SKM-1 (cell line): Measurements from ENCODE around the gene COL8A2.
A peak's percentile ranks its signal among the peaks of the same experiment; 100 is the strongest.

Source experiments
- DNase-seq: peaks from one replicate; lab custom pipeline; 2025; ENCODE audit not compliant: unreplicated experiment; lab: John Stamatoyannopoulos, UW

COL8A2 gene

DNA sequence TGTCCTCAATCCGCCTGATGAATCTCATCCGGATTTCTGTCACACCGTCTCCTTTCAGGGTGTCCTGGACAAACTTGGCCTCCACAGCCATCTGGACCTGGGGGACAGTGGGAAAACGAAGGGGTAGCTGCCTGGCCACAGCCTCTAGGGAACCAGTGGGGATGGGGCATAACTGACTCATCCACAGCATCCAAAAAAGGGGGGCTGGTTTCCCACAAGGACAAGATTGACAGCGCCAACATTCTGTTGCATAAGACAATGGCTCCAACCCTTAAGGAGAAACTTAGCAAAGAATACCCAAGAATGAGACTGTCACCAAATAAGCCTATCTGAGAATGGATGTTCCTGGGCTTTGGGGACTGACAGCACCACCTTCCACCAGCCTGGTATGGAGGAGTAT is 12.2 kb upstream of the COL8A2 start:
- no peak for DNase-seq

GRCh38 chr1:36136535-36136934 is 11.5 kb upstream of the COL8A2 start:
- DNase-seq: no peak

GRCh38 chr1:36135796-36136195 is 10.8 kb upstream of the COL8A2 start:
- DNase-seq: no peak

DNA sequence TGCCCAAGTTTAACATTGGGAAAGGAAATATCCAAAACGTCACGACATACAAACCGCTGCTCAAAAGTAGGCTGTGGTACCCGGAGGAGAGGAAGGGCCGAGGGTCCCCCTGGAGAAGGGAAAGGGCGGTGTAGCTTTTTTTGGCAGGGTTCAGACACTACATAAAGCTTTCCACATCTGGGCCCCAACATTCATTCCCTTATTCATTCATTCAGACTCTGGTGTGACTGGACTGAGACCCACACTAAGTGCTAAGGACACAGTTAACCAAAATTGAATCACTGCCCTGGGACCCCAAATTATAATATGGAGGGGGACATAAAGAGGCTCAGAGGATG is 10.3 kb upstream of the COL8A2 start:
- DNase-seq: no peak

- peak; percentile 27 for DNase-seq
These were observed 9.7 kb upstream of the COL8A2 start for GRCh38 chr1:36134505-36135329.

DNA sequence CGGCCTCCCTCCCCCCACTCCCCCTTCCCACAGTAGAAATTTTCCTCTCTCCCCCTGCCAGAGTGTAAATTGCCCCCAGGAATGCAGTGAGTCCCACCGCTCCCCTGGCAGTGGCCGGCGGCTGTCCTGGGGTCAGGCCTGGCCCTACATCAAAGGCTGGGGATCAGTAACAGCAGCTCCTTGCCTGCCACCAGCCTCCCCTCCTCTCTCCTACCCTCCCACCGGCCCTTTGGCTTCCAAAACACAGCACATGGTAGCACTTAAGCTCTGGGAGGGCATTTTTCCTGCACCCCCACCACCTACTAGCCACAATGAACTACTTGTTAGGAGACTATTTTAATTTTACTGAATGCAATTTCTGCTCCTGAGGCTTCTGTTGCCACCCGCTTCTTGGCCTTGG is 9.0 kb upstream of the COL8A2 start:
- no peak for DNase-seq

- DNase-seq: no peak
These were observed 8.5 kb upstream of the COL8A2 start for GRCh38 chr1:36133484-36133883.

DNA sequence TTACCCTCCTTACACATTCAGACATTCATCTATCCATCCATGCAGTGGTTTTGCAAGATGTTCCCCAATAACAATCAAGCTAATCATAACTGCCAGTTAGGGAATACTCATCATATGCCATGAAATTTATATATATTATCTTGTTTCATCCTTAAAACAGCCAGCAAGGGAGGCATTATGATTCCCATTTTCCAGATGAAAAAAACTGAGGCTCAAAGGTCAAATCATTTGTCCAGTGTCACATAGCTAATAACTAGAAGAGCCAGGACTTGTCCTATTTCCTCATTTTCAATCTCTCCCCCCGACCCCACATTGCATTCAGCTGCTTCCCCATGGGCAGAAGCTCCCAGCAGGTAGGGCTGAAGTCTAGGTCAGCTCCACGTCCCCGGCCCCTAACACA is 7.0 kb upstream of the COL8A2 start:
- no peak for DNase-seq

- no peak for DNase-seq
These were observed 3.8 kb upstream of the COL8A2 start for GRCh38 chr1:36128905-36129206.

DNA sequence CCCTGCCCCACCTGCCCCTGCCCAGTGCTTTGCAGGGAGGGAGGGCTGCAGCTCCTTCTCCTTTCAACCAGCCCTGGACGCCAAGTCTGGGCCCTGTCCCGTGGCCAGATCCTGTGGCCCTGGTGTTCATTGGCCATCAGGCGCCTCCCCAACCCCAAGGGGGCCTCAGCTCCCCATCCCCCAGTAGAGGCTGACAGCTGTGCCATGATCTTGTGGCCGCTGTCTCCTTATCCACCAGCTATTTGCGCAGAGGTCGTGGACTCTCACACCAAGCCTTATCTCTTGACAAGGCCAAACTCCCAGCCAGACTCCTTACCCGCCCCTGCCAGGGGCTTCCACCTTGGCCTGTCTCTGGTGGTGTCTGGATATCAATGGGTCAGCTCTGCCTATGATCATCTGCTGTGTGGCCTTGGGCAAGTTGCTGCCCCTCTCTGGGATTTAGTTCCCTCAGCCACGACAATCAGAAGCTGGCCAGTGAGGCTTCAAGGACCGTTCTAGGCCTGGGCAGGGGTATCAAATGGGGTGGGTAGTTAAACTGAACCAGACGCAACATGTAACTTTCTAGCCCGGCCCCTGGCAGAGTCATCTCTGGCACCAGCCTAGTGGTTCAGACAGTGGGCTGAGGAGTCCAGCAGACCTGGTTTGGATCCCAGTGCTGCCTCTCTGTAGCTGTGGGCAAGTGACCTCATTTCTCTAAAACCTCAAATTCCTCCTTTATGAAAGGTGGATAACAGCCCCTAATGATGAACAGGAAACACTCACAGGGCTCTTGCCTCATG is 3.3 kb upstream of the COL8A2 start:
- DNase-seq: peak; percentile 31

- DNase-seq: no peak
These were observed 1.9 kb upstream of the COL8A2 start for GRCh38 chr1:36126797-36127500.

- DNase-seq: no peak
These were observed 1.1 kb upstream of the COL8A2 start for GRCh38 chr1:36126005-36126716.

DNA sequence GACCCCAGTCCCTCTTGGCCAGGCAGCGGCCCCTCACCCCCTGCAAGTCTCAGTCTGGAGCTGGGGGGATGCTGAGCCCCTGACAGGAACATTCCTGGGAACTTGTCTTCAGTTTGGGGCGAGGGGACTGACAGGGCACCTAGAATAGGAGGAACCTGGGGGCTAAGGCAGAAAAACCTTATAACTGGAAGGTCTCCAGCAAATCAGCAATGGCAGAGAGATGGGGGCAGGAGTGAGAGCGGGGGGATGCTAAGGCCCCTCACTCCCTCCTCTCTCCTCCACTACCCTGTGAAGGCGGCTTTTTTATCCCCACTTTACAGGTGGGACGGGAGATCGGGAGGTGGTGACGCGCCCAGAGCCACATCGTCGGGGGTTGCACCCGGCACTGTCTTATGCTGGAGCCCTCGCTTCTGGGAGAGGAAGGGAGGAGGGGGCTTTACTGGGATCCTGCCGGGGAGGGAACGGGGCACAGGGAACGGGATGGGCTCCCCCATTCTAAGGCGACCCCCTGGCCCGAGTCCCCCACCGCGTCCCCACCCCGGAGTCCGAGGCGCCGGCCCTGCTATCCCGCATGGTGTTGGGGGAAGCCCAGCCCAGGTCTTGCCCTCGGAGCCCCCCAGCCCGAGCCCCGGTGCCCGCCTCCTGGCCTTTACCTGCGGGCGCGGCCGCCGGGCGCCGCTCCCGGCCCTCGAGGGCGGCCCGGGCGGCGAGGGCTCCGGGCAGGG is 456 bp downstream of the COL8A2 start:
- no peak for DNase-seq

DNA sequence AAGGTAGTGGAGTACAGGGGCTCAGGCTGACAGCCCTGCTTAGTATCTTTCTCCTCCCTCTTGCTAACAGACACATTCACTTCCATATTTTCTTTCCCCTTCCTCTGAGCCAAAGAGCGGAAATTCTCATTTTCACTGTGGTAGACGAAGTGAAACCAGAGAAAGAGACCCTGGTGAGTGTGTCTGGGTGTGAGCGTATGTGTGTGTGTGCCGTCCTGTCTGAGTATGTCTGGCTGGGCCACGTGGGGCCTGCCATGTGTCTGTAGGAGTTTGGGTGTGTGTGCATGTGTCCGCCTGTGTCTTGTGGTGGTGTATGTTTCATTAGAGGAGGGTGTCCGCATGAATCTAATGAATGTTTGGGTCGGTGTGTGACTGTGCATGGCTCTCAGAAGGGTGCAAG is 1.7 kb downstream of the COL8A2 start:
- peak; percentile 62 for DNase-seq

- DNase-seq: no peak
These were observed 2.7 kb downstream of the COL8A2 start for GRCh38 chr1:36122062-36123030.

- no peak for DNase-seq
These were observed 5.6 kb downstream of the COL8A2 start for GRCh38 chr1:36119456-36119855.

- DNase-seq: no peak
These were observed 6.4 kb downstream of the COL8A2 start for GRCh38 chr1:36118447-36119204.

GRCh38 chr1:36116901-36117300 is 8.1 kb downstream of the COL8A2 start:
- DNase-seq: no peak

GRCh38 chr1:36115931-36116330 is 9.1 kb downstream of the COL8A2 start:
- DNase-seq: peak; percentile 32
